Activated CD4-positive, CD25-positive, alpha-beta regulatory T cell treated with anti-CD3 and anti-CD28 coated beads, Interleukin-2, amount 50 U/mL, for 72 hours (primary cell): ENCODE results near the gene C13orf46.
"Not testable (repeated sequence)": the region's sequence is repeated elsewhere in the genome, so short reads cannot be mapped to it uniquely, and the experiment has no call there.

Experiments used
- DNase-seq: peaks from one replicate; pipeline ENCODE4 v3.0.0; 2021

Gene C13orf46

GRCh38 chr13:113973218-113974164, at the start of gene C13orf46:
TSS of gene C13orf46 (minus strand) at chr13:113974076. CDS start at chr13:113973997, 79 bp downstream.
- DNase-seq = no peak

DNA sequence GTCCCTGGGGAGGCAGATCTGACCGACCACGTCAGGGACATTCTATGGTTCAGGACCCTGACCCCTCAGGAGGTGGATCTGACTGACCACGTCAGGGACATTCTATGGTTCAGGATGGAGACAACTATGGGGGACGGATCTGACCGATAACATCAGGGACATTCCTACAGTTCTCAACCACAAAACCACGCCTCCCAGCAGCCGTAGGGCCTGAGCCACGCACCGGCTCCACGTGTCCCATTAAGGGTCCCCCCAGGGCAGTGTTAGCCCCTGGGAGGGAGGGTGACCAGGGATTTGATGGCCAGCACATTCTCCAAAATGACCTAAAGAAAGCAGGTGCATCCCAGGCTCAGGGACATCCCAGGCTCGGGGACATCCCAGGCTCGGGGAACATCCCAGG, 49.0 kb upstream of the C13orf46 start:
- no peak for DNase-seq

- DNase-seq = no peak
Observed at GRCh38 chr13:114022309-114022669, 48.4 kb upstream of the C13orf46 start.

DNA sequence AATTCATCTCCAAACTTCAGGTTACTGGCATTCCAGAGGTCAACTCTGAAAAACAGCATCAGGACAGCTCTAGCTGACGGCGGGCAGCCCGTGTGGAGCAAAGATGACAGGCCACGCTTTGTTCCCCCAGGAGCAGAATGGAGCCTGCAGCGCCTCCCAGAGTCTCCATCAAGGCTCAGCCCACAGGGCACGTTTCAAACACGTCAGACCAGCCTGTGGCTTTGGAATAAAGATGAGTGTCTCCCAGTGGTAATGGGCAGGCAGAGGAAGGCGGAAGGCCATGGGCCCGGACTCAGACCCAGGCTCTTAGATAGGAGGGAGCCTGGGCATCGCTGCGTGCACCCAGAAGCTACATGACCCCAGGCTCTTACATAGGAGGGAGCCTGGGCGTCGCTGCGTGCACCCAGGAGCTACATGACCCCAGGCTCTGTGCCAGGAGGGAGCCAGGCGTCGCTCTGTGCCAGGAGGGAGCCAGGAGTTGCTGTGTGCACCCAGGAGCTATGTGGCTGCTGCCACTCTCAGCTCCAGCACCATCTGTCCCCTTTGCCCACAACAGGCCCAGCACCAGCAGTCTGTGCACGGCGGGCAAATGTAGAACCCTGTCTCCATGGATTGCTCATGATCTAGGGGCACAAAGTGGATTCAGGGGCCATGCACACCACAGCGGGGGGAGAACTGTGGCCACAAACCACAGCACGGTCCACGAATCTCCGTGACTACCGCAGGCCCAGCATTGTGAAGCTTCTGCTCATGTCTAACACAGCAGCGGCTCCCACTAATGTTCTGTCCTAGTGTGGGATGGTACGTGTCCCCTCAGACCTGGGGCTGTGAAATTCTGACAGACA, 47.8 kb upstream of the C13orf46 start:
- DNase-seq = no peak

DNA sequence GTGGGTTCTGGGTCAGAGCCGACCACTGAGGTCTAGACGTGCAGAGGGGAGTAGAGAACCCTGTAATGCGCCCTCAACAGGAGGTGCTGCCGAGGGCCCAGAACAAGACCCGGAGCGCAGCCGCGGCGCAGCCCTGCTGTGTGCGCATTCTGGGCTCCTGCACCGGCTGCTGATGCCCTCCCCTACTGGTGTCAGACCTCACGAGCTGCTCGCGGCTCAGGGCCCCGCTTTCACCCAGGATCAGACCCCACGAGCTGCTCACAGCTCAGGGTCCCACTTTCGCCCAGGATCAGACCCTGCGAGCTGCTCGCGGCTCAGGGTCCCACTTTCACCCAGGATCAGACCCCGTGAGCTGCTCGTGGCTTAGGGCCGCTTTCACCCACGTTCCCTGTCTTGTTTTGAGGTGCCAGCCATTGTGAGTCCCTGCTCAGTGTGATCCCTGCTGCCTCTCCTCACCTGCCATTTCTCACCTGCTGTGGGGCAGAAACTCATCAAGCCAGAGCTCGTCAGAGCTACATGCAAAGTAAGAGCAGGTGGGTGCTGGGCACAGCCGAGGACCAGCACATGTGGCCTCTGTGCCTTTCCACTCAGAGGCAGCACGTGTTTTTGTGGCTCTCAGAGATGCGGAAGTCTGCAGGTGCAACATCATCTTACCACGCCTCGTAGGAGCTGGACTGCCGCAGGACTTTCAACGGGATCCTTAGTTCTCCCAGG, 47.0 kb upstream of the C13orf46 start:
- no peak for DNase-seq

GRCh38 chr13:114020134-114020533, 46.3 kb upstream of the C13orf46 start:
- not testable (repeated sequence) for DNase-seq

DNA sequence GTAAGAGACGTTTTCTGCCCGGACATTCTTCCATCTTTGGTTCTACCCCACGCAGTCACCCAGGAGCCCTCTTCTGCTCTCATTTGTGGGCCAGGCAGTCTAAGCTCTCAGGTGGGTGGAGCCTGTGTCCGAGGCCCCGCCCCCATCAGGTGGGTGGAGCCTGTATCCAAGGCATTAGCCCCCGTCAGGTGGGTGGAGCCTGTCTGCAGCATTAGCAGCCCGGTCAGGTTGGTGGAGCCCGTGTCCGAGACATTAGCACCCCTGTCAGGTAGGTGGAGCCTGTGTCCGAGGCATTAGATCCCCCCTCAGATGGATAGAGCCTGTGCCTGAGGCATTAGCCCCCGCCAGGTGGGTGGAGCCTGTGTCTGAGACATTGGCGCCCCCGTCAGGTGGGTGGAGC, 45.5 kb upstream of the C13orf46 start:
- peak; percentile 61 for DNase-seq

GRCh38 chr13:114018461-114019055, 44.7 kb upstream of the C13orf46 start:
- no peak for DNase-seq

DNA sequence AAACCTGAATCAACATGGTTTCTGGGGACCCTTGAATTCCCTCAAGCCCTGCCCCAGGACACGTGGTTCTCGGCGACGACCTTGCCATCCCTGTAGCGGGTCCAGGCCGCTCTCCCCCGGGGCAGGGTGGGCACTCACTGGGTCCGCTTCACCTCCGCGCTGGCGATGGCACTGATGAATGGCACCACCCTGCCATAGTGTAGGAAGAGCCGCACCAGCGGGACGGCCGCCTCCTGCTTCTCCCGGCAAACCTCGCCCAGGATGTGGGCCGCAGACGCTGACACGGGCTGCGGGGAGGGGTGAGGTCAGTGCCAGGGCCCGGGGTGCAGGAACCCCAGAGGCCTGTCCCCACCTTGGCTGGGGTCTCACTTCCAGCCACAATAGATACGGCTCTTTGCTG, 44.1 kb upstream of the C13orf46 start:
- no peak for DNase-seq

- no peak for DNase-seq
Observed at GRCh38 chr13:114017028-114017630, 43.3 kb upstream of the C13orf46 start.

- no peak for DNase-seq
Observed at GRCh38 chr13:114016321-114017027, 42.6 kb upstream of the C13orf46 start.

DNA sequence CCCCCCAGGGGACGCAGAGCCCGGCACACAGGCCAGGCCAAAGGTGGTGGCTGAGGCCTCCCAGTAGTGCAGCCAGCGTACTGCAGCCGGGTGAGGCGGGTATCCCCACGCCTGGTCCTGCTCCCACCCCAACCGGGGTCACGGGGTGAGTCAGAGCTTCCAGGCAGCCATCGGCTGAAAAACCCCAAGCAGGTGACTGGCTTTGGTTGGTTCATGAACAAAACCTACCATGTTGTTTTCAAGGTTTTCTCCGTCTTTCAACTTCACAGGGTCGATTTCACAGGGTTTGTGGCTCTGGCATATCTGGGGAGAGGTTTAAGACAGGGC, 42.1 kb upstream of the C13orf46 start:
- DNase-seq = no peak

DNA sequence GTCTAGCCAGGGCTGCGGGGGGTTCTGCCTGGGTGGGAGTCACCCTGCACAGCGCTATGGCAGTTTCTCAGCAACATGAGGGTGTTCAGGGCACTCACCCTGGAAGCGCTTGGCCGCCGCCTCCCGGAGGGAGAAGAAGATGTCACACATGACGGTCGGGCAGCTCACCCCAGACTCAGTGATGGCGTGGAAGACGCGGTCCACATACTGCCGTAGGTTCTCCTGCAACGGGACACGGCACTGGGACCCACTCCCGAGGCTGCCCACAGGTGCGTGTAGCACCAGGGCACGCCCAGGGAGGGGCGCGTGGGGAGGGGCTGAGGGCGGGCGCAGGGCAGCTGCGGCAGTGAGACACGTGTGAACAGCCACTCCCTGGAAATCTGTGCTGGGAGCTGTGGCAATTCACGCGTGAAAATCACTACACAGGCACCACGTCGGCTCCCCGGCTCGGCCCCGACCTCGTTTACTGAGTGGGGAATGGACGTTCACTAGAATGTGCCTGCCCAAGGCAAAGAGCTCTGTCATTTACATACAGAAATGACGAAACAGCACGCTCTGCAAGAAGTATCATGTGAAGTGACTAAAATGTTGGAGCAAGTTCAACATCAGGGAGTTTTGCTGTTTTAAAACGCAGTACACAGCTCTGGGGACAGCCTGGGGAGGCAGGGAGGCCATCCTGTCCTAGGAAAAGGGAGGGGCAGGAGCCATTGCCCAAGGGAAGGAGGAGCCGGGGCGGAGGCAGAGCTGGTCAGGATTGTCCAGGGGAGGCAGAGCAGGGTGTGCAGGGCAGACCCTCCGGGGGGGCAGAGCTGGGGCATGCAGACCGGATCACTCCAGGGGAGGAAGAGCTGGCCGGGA, 41.5 kb upstream of the C13orf46 start:
- DNase-seq = no peak

DNA sequence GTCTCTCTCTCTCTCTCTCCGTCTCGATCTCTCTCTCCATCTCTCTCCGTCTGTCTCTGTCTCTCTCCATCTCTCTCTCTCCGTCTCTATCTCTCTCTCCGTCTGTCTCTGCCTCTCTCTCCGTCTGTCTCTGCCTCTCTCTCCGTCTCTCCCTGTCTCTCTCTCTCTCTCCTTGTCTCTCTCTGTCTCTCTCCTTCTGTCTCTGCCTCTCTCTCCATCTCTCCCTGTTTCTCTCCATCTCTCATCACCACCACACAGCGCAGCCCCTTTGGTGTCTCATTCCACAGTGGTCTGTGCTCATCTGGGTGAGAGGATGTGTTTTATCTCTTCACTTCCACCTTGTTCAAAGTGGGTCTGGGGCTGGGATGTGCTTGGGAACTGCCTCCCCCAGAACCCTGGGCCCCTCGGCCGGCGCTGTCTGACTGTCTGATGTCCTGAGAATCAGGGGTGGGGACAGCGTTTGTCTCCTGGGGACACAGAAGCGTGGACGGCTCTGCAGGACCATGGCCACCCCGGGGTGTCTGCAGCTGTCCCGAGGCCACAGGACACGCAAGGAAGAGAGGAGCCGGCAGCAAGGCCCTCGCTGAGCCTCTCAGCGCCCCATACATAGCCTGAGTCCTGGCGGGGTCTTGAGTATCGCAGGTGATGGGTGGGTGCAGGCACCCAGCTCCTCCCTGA, 40.2 kb upstream of the C13orf46 start:
- DNase-seq = no peak

- no peak for DNase-seq
Observed at GRCh38 chr13:114013336-114013735, 39.5 kb upstream of the C13orf46 start.

GRCh38 chr13:114012921-114013320, 39.0 kb upstream of the C13orf46 start:
- no peak for DNase-seq

DNA sequence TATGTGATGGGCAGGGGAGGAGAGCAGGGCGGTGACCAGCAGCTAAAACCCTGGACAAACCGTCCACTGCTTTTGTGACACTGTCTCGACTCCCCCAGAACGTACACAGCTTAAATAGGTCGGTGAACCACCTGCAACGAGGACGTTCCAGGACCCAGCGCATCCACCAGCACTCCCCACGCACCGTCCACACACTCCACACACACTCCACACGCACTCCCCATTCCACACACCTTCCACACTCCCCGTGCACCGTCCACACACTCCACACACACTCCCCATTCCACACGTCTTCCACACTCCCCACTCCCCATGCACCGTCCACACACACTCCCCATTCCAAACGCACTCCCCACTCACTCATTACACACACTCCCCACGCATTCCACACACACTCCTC, 38.3 kb upstream of the C13orf46 start:
- no peak for DNase-seq

- no peak for DNase-seq
Observed at GRCh38 chr13:114011226-114011625, 37.4 kb upstream of the C13orf46 start.

DNA sequence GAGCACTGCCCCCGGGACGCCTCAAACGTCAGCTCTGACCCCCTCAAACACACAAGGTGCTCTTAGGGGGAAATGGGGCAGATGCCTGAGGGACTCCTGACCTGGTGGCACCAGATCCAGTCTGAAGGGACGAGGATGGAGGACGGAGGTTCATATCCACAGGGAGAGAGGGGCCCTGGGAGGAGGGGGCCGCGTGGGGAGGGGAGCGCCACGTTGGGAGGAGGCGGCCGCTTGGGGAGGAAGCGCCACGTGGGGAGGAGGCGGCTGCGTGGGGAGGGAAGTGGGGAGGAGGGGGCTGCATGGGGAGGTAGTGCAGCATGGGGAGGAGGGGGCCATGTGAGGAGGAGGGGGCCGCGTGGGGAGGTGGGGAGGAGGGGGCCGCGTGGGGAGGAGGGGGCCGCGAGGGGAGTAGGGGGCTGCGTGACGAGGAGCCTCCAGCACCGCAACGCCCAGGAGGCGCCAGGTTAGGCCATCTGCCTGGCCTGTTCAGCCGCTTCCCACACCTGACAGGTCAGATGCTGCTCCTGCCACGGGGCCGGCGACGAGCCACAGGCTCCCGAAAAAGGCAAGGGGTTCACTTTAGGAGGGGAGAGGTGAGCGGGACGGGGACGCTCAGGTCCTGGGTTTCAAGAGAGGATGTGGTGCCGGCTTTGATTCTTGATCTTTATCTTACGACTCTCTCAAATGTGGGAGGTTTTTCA, 36.7 kb upstream of the C13orf46 start:
- DNase-seq = no peak
